HG03442 (cell line): Measurements from ENCODE around the gene RIN3.
"Not testable (repeated sequence)": the region's sequence is repeated elsewhere in the genome, so short reads cannot be mapped to it uniquely, and the experiment has no call there.

Source experiments
- ATAC-seq: cut with Tn5 transposase; IDR thresholded peaks from one replicate; pipeline ENCODE4 v1.9.1; 2021; ENCODE audit warnings: mild to moderate bottlenecking, moderate library complexity; ENCODE audit not compliant: unreplicated experiment

The RIN3 gene

GRCh38 chr14:92704036-92704804 is 190.6 kb downstream of the RIN3 start:
- peak; percentile 96 for ATAC-seq

GRCh38 chr14:92704821-92705220 is 191.2 kb downstream of the RIN3 start:
- no peak for ATAC-seq

GRCh38 chr14:92706386-92706785 is 192.8 kb downstream of the RIN3 start:
- no peak for ATAC-seq

- ATAC-seq: no peak
Observed at GRCh38 chr14:92709340-92710000, 195.9 kb downstream of the RIN3 start.

- no peak for ATAC-seq
Observed at GRCh38 chr14:92710001-92710341, 196.4 kb downstream of the RIN3 start.

GRCh38 chr14:92711976-92712653 is 198.5 kb downstream of the RIN3 start:
- ATAC-seq: no peak

GRCh38 chr14:92712654-92713051 is 199.1 kb downstream of the RIN3 start:
- ATAC-seq: no peak

GRCh38 chr14:92714739-92715307 is 201.2 kb downstream of the RIN3 start:
- ATAC-seq: not testable (repeated sequence)

GRCh38 chr14:92716131-92716530 is 202.6 kb downstream of the RIN3 start:
- no peak for ATAC-seq

- ATAC-seq: no peak
Observed at GRCh38 chr14:92717571-92718042, 204.0 kb downstream of the RIN3 start.

- no peak for ATAC-seq
Observed at GRCh38 chr14:92718664-92719063, 205.1 kb downstream of the RIN3 start.

GRCh38 chr14:92719421-92719820 is 205.8 kb downstream of the RIN3 start:
- ATAC-seq: no peak

- no peak for ATAC-seq
Observed at GRCh38 chr14:92719890-92720323, 206.3 kb downstream of the RIN3 start.

GRCh38 chr14:92724516-92725340 is 211.1 kb downstream of the RIN3 start:
- ATAC-seq: no peak

GRCh38 chr14:92726135-92726932 is 212.8 kb downstream of the RIN3 start:
- ATAC-seq: no peak

GRCh38 chr14:92726933-92727262 is 213.3 kb downstream of the RIN3 start:
- ATAC-seq: no peak

GRCh38 chr14:92728759-92729364 is 215.3 kb downstream of the RIN3 start:
- ATAC-seq: no peak

GRCh38 chr14:92729634-92730358 is 216.2 kb downstream of the RIN3 start:
- peak; percentile 74 for ATAC-seq

GRCh38 chr14:92731622-92732115 is 218.1 kb downstream of the RIN3 start:
- ATAC-seq: no peak
